Cardiac muscle cell (in vitro differentiated cells and primary cell): ENCODE results near the gene ROR2. TPM values are rescaled to one million over a fixed set of nuclear protein-coding genes. Genes with fewer than 3 reads are reported as not detected.
"Not testable (repeated sequence)": the region's sequence is repeated elsewhere in the genome, so short reads cannot be mapped to it uniquely, and the experiment has no call there.

Experiments used
- DNase-seq, 2 donors: peaks; one replicate each; pipeline versions ENCODE4 v3.0.0 to v3.0.0-alpha.2; 2010 to 2017; ENCODE audit warnings: low read depth in 1 of 2, low spot score in 1 of 2
- H3K27ac ChIP-seq: fragments of 200-600 bp; sonication (generic); 2 replicates; pipeline ENCODE4 v1.5.1; 2016
- H3K27me3 ChIP-seq: fragments of 200-600 bp; sonication (generic); 2 replicates; pipeline ENCODE4 v1.6.0; 2016; ENCODE audit warnings: control low read depth
- H3K36me3 ChIP-seq: fragments of 200-600 bp; sonication (generic); 2 replicates; pipeline ENCODE4 v1.5.1; 2016; ENCODE audit warnings: control low read depth
- H3K4me1 ChIP-seq: fragments of 200-600 bp; sonication (generic); 2 replicates; pipeline ENCODE4 v1.8.1; 2017; ENCODE audit warnings: low read depth, mild to moderate bottlenecking, mixed run types
- H3K4me3 ChIP-seq: fragments of 200-600 bp; sonication (generic); 2 replicates; pipeline ENCODE4 v1.5.1; 2016; ENCODE audit warnings: mild to moderate bottlenecking
- H3K9me3 ChIP-seq: fragments of 200-600 bp; sonication (generic); 2 replicates; pipeline ENCODE4 v1.5.1; 2017; ENCODE audit warnings: low read depth, mild to moderate bottlenecking, control low read depth
- CTCF ChIP-seq: IDR thresholded peaks from 2 replicates; pipeline ENCODE4 v1.5.1; 2012; ENCODE audit warnings: low read depth, mild to moderate bottlenecking, low read length
- polyA plus RNA-seq: library from polyadenylated mRNA; unstranded; fragments of >200 nt; fragmentation: Nextera tagmentation; extraction: Ambion mirVana; gene quantifications from 2 replicates; pipeline ENCODE4 v1.2.1, GENCODE V29; 2016
- total RNA-seq: library from RNA; depleted of rRNA; stranded (reverse); fragments of >200 nt; gene quantifications from 2 replicates; pipeline ENCODE4 v1.2.3, GENCODE V29; 2016

ROR2 gene
- total and polyA plus RNA-seq, 2 experiments from 2014 or later, result 21.5 to 38.6 TPM

GRCh38 chr9:91986248-91986647 is 36.2 kb upstream of the ROR2 start:
- no peak overlapping the region for H3K4me3 ChIP-seq
- no peaks in the 10 kb centered on the region for H3K4me1 ChIP-seq
- no peak for TF ChIP-seq CTCF
- peaks cover 40% of the 10 kb centered on the region for H3K27me3 ChIP-seq
- H3K9me3 ChIP-seq, result no peaks in the 10 kb centered on the region
- DNase-seq, result no peak
- no peaks in the 10 kb centered on the region for H3K36me3 ChIP-seq
- no peak overlapping the region for H3K27ac ChIP-seq

- no peaks in the 10 kb centered on the region for H3K9me3 ChIP-seq
- H3K4me3 ChIP-seq, result no peak overlapping the region
- no peak overlapping the region for H3K27ac ChIP-seq
- H3K36me3 ChIP-seq, result no peaks in the 10 kb centered on the region
- H3K27me3 ChIP-seq, result peaks cover 38% of the 10 kb centered on the region
- DNase-seq, result no peak
- TF ChIP-seq CTCF, result no peak
- no peaks in the 10 kb centered on the region for H3K4me1 ChIP-seq
These were observed 35.7 kb upstream of the ROR2 start for GRCh38 chr9:91985692-91986091.

GRCh38 chr9:91978740-91979414 is 28.8 kb upstream of the ROR2 start:
- TF ChIP-seq CTCF, result peak; percentile 52
- DNase-seq, result peak; percentile 56 to 91

GRCh38 chr9:91975254-91975653 is 25.2 kb upstream of the ROR2 start:
- H3K4me3 ChIP-seq, H3K4me1 ChIP-seq, H3K36me3 ChIP-seq, H3K27ac ChIP-seq, H3K27me3 ChIP-seq, DNase-seq, H3K9me3 ChIP-seq: not testable (repeated sequence)

More at GRCh38 chr9:91978740-91979414, 28.8 kb upstream of the ROR2 start:
- no peaks in the 10 kb centered on the region for H3K9me3 ChIP-seq
- H3K4me1 ChIP-seq, result no peaks in the 10 kb centered on the region
- H3K36me3 ChIP-seq, result no peaks in the 10 kb centered on the region
- H3K4me3 ChIP-seq, result no peak overlapping the region
- no peaks in the 10 kb centered on the region for H3K27me3 ChIP-seq
- no peak overlapping the region for H3K27ac ChIP-seq

- no peak overlapping the region for H3K4me3 ChIP-seq
- DNase-seq, result no peak
- TF ChIP-seq CTCF, result no peak
- H3K36me3 ChIP-seq, result no peaks in the 10 kb centered on the region
- H3K4me1 ChIP-seq, result no peaks in the 10 kb centered on the region
- H3K27me3 ChIP-seq, result no peaks in the 10 kb centered on the region
- no peaks in the 10 kb centered on the region for H3K9me3 ChIP-seq
- no peak overlapping the region for H3K27ac ChIP-seq
These were observed 22.7 kb upstream of the ROR2 start for GRCh38 chr9:91972711-91973110.

DNA sequence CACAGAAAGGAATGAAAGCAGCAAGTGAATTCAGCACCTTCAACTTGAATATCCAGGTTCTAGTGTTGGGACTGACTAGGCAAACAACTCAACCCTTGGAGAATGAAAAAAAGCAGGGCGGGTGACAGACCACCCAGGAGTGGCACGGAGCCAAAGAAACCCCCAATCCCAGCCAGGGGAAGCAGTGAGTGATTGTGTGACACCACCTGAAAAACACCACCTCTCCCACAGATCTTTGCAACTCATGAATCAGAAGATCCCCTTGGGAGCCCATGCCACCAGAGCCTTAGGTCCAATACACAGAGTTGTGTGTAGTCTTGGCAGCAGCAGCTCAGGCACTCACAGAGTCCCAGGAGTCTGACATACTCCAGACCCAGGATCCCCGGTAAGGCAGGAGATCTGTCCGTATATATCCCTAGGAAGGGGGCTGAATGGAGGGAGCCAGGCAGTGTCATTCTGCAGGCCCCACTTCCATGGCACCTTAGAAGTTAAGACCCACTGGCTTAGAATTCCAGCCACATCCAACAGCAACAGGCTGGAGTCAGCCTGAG is 22.1 kb upstream of the ROR2 start:
- H3K27ac ChIP-seq, result no peak overlapping the region
- DNase-seq, result peak in 1 of 2 donors; percentile 22
- TF ChIP-seq CTCF, result no peak

More for the DNA sequence above, 22.1 kb upstream of the ROR2 start:
- H3K9me3 ChIP-seq, result no peaks in the 10 kb centered on the region
- H3K4me3 ChIP-seq, result no peak overlapping the region
- peaks cover 3% of the 10 kb centered on the region for H3K27me3 ChIP-seq
- H3K4me1 ChIP-seq, result no peaks in the 10 kb centered on the region
- no peaks in the 10 kb centered on the region for H3K36me3 ChIP-seq
